Measurements from ENCODE around the gene ODAD3.

DNA sequence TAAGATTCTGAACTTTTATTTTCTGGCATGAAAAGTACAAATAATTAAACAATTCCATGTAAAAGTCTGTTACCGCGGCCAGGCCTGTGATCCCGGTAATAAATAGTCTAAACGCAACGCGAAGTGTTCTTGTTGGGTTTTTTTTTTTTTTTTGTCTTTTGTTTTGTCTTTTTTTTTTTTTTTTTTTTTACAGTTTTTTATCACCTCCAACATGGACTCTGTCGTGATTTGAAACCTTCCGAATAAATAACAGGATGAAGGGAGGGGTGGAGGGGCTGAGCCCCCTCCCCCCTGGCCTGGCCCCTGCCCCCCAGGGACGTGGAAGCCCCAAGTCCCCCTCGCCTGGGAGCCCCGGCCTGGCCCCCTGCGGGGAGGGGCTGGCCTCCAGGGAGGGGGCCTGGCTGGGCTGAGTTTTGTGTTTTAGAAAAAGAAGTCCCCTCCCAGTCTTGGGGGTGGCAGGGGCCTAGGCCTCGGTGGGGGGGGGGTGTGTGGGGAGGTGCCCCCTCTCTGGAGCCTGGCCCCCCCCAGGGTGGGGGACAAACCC is 16.5 kb upstream of the ODAD3 start:
- TF ChIP-seq, protein P1, sequence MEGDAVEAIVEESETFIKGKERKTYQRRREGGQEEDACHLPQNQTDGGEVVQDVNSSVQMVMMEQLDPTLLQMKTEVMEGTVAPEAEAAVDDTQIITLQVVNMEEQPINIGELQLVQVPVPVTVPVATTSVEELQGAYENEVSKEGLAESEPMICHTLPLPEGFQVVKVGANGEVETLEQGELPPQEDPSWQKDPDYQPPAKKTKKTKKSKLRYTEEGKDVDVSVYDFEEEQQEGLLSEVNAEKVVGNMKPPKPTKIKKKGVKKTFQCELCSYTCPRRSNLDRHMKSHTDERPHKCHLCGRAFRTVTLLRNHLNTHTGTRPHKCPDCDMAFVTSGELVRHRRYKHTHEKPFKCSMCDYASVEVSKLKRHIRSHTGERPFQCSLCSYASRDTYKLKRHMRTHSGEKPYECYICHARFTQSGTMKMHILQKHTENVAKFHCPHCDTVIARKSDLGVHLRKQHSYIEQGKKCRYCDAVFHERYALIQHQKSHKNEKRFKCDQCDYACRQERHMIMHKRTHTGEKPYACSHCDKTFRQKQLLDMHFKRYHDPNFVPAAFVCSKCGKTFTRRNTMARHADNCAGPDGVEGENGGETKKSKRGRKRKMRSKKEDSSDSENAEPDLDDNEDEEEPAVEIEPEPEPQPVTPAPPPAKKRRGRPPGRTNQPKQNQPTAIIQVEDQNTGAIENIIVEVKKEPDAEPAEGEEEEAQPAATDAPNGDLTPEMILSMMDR (conservative IDR thresholded peaks at IDR 0.05) = no peak
- no peak for TF ChIP-seq ZFX (IDR thresholded peaks at IDR 0.05)

Measured in C4-2B (cell line).